Stimulated activated naive CD8-positive, alpha-beta T cell treated with anti-CD3 and anti-CD28 coated beads, Interleukin-15, amount 100 ng/mL, for 72 hours (primary cell): ENCODE data around the gene EDA2R.

Experiments used
- ATAC-seq: fragments of 150-1000 bp; cut with Tn5 transposase; 2 replicates; pipeline ENCODE4 v1.10.0; 2021; ENCODE audit warnings: mild to moderate bottlenecking, moderate library complexity
- DNase-seq, 2 donors: peaks; one replicate each; pipeline ENCODE4 v3.0.0; 2021 to 2022
- H3K27ac Mint-ChIP-seq, 2 donors: one replicate each; pipeline ENCODE4 v1.8.0; 2022; ENCODE audit warnings: mild to moderate bottlenecking in 2 of 2, mixed read lengths in 2 of 2, moderate library complexity in 2 of 2
- H3K27me3 Mint-ChIP-seq: one replicate; pipeline ENCODE4 v1.8.0; 2022; ENCODE audit warnings: mixed read lengths
- H3K4me1 Mint-ChIP-seq: one replicate; pipeline ENCODE4 v1.8.0; 2022; ENCODE audit warnings: mild to moderate bottlenecking, mixed read lengths
- H3K4me3 Mint-ChIP-seq, 2 donors: one replicate each; pipeline ENCODE4 v1.8.0; 2022; ENCODE audit warnings: mild to moderate bottlenecking in 2 of 2, mixed read lengths in 2 of 2, moderate library complexity in 1 of 2
- H3K9me3 Mint-ChIP-seq, 2 donors: one replicate each; pipeline ENCODE4 v1.8.0; 2022; ENCODE audit warnings: mixed read lengths in 2 of 2

EDA2R gene

GRCh38 chrX:66616944-66617343, 21.9 kb downstream of the EDA2R start:
- no peaks in the 10 kb centered on the region for H3K4me1 Mint-ChIP-seq
- H3K27ac Mint-ChIP-seq: no peak overlapping the region
- ATAC-seq: no peak
- no peaks in the 10 kb centered on the region for H3K27me3 Mint-ChIP-seq
- H3K4me3 Mint-ChIP-seq: no peak overlapping the region
- H3K9me3 Mint-ChIP-seq: no peaks in the 10 kb centered on the region
- DNase-seq: no peak

- H3K27me3 Mint-ChIP-seq: no peaks in the 10 kb centered on the region
- peaks cover 0 to 1% of the 10 kb centered on the region in 2 donors for H3K9me3 Mint-ChIP-seq
- ATAC-seq (no peak), DNase-seq (no peak)
- no peak overlapping the region for H3K4me3 Mint-ChIP-seq
- no peaks in the 10 kb centered on the region for H3K4me1 Mint-ChIP-seq
- H3K27ac Mint-ChIP-seq: no peak overlapping the region
These were observed 36.4 kb downstream of the EDA2R start for GRCh38 chrX:66602381-66602938.

- Mint-ChIP-seq H3K4me3 (no peak overlapping the region), H3K27ac (no peak overlapping the region), H3K9me3 (no peaks in the 10 kb centered on the region), H3K4me1 (no peaks in the 10 kb centered on the region), H3K27me3 (no peaks in the 10 kb centered on the region)
- no peak for ATAC-seq
- no peak for DNase-seq
These were observed 37.4 kb downstream of the EDA2R start for GRCh38 chrX:66601522-66601921.

GRCh38 chrX:66579219-66579618, 59.7 kb downstream of the EDA2R start:
- Mint-ChIP-seq H3K9me3 (peaks cover 6% of the 10 kb centered on the region in 2 donors), H3K4me1 (no peaks in the 10 kb centered on the region), H3K27ac (no peak overlapping the region), H3K27me3 (no peaks in the 10 kb centered on the region), H3K4me3 (no peak overlapping the region)
- DNase-seq (no peak), ATAC-seq (no peak)

GRCh38 chrX:66553973-66554372, 84.9 kb downstream of the EDA2R start:
- Mint-ChIP-seq H3K4me1 (no peaks in the 10 kb centered on the region), H3K9me3 (peaks cover 0 to 16% of the 10 kb centered on the region in 2 donors), H3K27ac (no peak overlapping the region), H3K27me3 (peaks cover 7% of the 10 kb centered on the region), H3K4me3 (no peak overlapping the region)
- DNase-seq: no peak
- no peak for ATAC-seq

- H3K4me1 Mint-ChIP-seq: no peaks in the 10 kb centered on the region
- no peak overlapping the region for H3K27ac Mint-ChIP-seq
- ATAC-seq: no peak
- H3K4me3 Mint-ChIP-seq: no peak overlapping the region
- DNase-seq: no peak
- H3K27me3 Mint-ChIP-seq: peaks cover 7% of the 10 kb centered on the region
- no peaks in the 10 kb centered on the region for H3K9me3 Mint-ChIP-seq
These were observed 91.0 kb downstream of the EDA2R start for GRCh38 chrX:66547847-66548369.
